Epithelial cell of prostate (primary cell): ENCODE measurements around the gene GDPD4.

Experiments
- DNase-seq: peaks from one replicate; pipeline ENCODE4 v3.0.0-alpha.2; 2011; ENCODE audit warnings: low read depth, low spot score
- H3K27ac ChIP-seq: fragments of 450-650 bp; 2 replicates; pipeline ENCODE4 v1.5.1; 2017; ENCODE audit warnings: mild to moderate bottlenecking

The GDPD4 gene

DNA sequence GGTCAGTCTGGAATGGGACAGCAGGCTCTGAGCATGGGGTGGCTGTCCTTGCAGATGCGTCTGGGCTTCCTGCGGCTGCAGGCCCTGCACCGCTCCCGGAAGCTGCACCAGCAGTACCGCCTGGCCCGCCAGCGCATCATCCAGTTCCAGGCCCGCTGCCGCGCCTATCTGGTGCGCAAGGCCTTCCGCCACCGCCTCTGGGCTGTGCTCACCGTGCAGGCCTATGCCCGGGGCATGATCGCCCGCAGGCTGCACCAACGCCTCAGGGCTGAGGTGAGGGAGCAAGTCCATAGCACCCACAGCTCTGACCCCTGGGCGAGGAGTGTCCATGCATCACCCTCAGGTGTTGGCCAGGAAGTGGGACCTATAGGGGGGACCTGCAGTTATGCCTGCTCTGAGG, 121.8 kb downstream of the GDPD4 start:
- DNase-seq: no peak
- H3K27ac ChIP-seq: no peak overlapping the region

DNA sequence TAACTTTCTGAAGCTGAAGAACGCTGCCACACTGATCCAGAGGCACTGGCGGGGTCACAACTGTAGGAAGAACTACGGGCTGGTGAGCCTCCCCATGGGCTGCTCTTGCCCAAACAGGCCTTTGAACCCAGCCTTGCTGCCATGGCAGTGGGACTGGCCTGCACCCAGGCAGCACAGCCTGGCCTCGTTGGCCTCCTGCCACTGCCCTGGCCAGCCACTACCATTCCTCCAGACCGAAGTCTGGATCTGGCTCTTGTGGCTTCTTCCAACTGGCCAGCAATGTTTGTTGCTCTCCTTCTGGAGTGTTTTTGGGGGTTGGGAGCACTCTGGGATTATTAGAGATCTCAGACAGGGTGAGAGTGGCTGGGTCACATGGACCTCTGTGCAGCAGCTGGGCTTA, 122.4 kb downstream of the GDPD4 start:
- H3K27ac ChIP-seq: no peak overlapping the region
- DNase-seq: no peak

DNA sequence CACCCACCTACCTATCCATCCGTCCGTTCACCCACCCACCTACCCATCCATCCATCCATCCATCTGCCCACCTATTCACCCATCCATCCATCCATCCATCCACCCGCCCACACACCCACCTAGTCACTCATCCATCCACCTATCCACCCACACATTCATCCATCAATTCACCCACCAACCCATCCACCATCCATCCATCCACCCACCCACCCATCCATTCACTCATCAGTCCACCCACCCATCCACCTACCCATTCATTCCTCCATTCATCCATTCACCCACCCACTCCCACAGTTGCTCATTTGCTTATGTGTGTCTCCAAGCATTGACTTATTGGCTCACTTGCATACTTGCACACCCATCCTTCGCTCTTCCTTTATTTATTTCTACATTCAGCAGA, 123.3 kb downstream of the GDPD4 start:
- no peak for DNase-seq

DNA sequence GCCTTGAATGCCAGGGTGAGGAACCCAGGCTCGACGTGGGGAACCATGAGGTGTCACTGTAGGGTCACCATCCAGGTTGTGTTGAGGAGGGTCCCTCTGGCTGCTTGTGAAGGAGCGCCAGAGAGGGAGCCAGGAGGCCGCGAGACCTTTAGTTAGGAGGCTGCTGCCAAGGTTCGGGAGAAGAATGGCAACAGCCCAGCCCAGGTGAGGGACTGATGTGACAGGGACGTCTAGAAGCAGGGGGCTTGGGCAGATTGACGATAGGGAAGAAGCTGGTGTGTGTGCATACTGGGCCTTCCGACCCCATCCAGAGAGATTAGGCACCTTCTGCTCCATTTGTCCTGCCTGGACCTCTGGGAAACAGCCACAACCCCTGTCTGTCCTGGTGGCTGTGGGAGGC, 124.5 kb downstream of the GDPD4 start:
- no peak for DNase-seq
- H3K27ac ChIP-seq: no peak overlapping the region

More for the DNA sequence above, 123.3 kb downstream of the GDPD4 start:
- no peak overlapping the region for H3K27ac ChIP-seq

DNA sequence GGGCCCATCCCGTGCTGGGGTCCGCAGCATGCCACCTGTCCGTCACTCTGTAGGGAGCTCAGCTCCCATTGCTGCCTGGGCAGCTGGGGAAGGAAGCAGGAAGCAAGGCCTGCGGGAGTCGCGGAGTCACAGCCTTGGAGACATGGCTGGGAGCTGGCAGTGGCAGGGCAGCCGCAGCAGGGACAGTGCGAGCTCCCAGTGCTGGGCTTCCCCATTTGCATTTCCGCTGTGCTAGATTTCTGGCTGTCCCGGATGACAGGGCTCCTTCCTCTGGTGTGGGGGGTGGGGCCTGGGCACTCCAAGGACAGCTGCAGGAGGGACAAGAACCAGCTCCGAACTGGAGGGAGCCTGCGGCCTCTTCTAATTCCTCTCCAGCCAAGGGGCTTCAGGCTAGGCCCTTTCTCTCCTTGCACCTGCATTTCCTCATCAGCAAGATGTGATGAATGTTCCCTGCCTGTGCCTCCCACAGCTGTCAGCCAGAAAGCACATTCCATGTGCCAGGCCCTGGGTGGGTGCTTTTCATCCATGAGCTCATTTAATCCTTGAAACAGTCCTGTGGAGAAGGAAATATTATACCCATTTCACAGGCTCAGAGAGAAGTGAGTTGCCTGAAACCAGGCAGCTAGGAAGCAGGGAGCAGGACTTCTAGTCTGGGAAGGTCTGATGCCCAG, 125.5 kb downstream of the GDPD4 start:
- no peak overlapping the region for H3K27ac ChIP-seq
- DNase-seq: no peak

DNA sequence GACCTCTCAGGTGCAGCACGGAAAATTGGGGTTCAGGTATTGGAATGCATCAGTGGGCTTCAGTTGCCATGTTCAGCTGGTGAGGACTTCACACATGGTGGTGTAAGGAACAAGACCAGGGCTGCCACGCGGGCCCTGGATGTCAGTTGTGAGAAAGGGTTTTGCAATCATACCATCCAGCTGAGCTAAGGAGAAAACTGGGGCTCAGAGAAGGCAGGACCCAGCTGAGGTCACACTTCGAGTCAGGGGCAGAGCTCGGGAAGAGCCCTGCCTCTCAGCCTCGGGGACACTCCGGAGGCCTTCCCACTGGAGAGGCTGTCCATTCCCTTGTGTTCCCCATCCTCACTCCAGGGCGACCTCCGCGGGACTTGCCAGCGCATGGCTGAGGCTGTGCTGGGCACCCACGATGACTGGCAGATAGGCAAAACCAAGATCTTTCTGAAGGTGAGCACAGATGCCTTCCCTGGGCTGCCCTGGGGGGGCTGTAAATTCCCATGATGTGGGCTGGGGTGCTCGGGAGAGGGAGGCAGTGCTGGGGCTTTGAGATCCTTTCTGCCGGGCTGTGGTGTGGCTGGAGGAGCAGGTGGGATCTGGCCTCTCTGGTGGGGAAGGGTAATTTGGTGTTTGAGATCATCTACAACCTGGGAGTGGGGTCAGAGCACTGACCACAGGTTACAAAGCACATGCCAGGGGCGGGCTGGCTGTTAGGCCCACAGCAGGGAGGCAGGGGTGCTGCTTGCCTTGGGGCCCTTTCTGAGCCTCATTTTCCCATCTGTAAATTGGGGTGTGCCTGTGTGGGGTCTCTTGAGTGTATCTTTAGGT, 126.3 kb downstream of the GDPD4 start:
- H3K27ac ChIP-seq: no peak overlapping the region

DNA sequence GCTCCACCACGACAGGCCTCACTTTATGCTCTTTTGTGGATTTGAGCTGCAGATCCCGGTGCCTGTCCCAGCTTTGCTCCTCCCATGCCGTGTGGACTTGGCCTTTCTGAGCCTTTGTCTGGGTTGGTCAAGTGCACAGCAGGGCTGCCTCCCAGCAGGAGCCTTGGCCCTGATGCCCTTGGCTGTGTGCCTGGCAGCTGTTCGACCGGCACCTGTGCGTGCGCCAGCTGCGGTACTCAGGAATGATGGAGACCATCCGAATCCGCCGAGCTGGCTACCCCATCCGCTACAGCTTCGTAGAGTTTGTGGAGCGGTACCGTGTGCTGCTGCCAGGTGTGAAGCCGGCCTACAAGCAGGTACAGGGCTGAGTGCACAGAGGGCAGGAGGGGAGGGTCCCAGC, 126.9 kb downstream of the GDPD4 start:
- no peak overlapping the region for H3K27ac ChIP-seq

More for the DNA sequence above, 126.3 kb downstream of the GDPD4 start:
- no peak for DNase-seq

DNA sequence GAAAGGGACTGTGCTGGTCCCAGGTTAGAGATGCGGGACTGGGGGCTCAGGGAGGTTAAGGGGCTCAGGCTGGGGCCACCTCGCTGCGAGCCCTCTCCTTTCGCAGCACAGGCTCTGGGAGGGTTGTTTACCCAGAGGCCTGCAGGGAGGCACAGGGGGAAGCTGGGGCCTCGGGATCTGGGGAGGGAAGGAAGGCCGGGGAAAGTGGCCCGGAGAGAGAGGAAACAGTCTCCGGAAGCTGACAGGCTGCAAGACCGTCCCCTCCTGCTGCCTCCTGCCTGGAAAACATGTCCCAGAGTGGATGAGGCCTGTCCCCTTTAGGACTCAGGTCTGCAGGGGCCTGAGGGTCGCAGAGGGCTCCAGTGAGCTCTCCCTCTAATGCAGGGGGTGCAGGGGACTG, 128.0 kb downstream of the GDPD4 start:
- no peak for DNase-seq
- H3K27ac ChIP-seq: no peak overlapping the region

More for the DNA sequence above, 126.9 kb downstream of the GDPD4 start:
- DNase-seq: no peak

DNA sequence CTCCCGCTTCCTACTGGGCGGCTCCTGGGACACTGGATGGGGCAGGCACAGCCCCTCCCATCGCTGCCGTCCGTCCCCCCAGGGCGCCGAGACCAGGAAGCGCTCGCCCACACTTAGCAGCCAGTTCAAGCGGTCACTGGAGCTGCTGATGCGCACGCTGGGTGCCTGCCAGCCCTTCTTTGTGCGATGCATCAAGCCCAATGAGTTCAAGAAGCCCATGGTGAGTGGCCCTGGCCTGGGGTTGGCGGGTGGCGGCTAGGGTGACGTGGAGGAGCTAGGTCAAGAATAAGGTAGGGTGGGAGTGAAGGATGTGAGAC, 128.9 kb downstream of the GDPD4 start:
- no peak for DNase-seq
- H3K27ac ChIP-seq: no peak overlapping the region

DNA sequence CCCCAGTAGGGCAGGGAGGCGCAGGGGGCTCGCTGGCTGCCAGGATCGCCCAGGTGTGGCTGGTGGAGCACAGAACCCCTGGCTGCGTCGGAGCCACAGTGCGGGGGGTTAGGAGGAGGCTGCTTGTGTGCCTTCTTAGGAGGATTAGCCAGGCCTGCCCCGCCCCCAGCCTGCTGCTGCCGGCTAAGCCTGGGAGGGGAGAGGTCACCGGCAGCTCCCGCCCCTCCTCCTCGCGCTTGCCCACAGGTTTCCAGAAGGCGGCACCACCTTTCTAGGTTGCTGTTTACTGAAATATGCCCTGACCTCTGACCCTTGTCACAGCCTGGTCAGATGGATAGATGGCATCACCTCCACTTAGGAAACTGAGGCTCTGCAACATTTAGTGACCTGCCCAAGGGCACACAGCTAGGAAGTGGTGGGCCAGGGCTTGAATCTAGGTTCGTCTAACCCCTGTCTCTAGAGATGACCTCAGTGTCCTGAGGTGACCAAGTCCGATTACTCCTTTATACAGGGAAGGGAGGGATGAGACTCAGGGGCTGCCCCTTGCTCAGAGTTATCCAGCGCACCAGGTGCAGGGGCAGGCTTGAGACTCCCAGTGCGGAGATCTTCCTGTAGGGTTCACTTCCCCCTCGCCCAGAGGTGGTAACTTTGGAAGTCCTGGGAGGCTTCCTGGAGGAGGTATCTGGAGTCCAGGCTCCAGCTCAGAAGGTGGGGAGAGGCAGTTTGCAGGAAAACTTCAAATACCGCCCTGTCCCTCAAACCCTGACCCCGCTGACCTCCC, 129.4 kb downstream of the GDPD4 start:
- no peak overlapping the region for H3K27ac ChIP-seq
- DNase-seq: no peak

DNA sequence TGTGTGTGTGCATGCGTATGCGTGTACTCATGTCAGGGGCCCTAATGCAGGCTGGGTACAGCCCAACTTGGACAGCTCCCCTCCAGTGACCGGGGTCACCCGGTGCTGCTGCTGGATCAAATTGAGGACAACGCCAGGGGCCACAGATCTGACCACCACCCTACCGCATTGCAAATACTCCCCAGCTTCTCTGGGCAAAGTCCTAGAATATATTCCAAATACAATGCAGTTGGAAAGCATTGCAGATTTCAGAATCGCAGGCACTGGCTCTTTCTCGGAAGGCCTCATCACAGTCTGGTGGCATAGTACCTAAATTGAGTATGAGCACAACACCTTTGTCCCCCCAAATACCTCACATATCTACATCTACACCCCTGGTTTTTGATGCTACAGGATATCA, 130.2 kb downstream of the GDPD4 start:
- no peak overlapping the region for H3K27ac ChIP-seq
- no peak for DNase-seq

DNA sequence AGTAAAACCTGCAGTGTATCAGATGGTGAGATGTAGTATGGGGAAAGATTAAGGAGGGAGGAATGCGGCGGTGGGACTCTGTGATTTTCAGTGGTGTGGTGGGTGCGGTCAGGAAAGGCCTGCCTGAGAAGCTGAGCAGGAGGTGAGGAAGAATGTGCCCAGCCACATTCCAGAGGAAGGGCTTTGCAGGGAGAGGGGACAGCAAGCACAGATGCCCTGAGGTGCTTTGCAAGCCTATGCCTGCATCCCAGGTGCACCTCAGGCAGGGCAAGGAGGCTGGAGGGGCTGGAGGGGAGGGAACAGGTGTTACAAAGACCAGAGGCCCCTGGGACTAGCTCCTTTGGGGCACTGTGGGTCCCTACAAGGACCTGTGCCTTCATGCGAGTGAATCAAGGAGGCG, 131.4 kb downstream of the GDPD4 start:
- no peak overlapping the region for H3K27ac ChIP-seq
- no peak for DNase-seq

DNA sequence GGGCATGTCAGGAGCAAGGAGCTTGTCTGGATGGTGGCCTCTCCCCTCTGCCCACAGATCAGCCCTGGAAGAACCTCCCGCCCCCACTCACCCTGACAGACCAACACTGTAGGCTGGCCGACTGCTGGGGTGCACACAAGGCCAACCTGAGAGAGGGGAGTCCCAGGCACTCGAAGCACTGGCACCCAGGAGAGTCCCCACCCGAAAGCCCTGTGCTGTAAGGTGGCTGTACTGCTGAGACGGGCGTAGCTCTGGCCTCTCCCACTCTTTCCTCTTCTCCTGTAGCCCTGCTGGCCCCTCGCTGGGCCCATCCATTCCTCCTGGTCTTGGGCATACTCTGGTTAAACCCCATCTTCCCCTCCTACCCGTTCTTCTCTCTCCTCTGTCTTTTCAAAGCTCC, 133.7 kb downstream of the GDPD4 start:
- DNase-seq: no peak
- H3K27ac ChIP-seq: no peak overlapping the region

DNA sequence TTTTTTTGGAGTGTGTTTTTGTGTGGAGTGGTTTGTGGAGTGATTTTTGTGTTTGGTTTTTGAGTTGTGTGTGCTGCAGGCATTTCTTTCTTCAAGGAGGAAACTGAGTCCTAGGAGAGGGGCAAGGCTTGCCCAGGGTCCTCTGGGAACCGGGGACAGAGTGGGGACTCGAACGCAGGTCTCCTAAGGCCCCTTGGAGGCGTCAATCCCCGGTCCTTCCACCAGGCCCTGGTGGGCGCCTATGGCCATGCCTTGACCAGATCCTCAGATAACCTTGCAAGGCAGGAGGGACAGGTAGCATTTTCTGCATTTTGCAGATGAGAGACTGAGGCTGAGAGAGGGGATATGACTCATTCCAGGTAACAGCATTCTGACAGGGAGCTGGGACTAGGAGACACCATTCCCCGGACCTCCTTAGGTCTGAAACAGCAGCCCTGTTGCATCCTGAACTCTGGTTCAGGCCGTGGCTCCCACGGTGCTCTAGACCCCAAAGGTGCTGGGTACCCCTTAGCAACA, 134.3 kb downstream of the GDPD4 start:
- DNase-seq: no peak

More for the DNA sequence above, 134.3 kb downstream of the GDPD4 start:
- no peak overlapping the region for H3K27ac ChIP-seq
